GM12878 (cell line): ENCODE data around the gene ZDHHC9. TPM values are rescaled to one million over a fixed set of nuclear protein-coding genes. Genes with fewer than 3 reads are reported as not detected.

ENCODE experiments used
- ATAC-seq: fragments of 200-7000 bp; cut with Tn5 transposase; 3 replicates; pipeline ENCODE4 v1.9.1; 2020; ENCODE audit warnings: mild to moderate bottlenecking, moderate library complexity
- BruUV-seq: library from RNA; stranded (reverse); fragments of 400-500 nt; replicated peaks from 2 replicates; lab custom pipeline; 2021; lab: Mats Ljungman, UMichigan
- CTCF ChIA-PET: fragments of 300-600 bp; sonication (Branson Sonifier 250); formaldehyde crosslinking; extraction: SDS; loops from one replicate; lab custom pipeline; 2021; ENCODE audit warnings: inconsistent platforms; lab: Yijun Ruan, JAX
- POLR2A ChIA-PET: fragments of 350-600 bp; formaldehyde crosslinking; extraction: SDS; loops from one replicate; lab custom pipeline; 2021; ENCODE audit warnings: inconsistent platforms; lab: Charles Lee
- RAD21 ChIA-PET: fragments of 300-600 bp; sonication (Branson Sonifier 250); formaldehyde crosslinking; loops from one replicate; lab custom pipeline; 2023; ENCODE audit warnings: antibody characterized with exemption; ENCODE audit not compliant: unreplicated experiment; lab: Charles Lee
- SMC1A ChIA-PET: fragments of 300-600 bp; sonication (Branson Sonifier 250); formaldehyde crosslinking; loops from one replicate; lab custom pipeline; 2023; ENCODE audit not compliant: unreplicated experiment, uncharacterized antibody; lab: Charles Lee
- DNase-seq: peaks from one replicate; pipeline ENCODE4 v3.0.0-alpha.2; 2011; ENCODE audit warnings: low read depth, low spot score
- FAIRE-seq: peaks from 3 replicates; lab custom pipeline; 2011; peaks lifted over from hg19 to GRCh38; lab: Jason Lieb, UNC
- H2AFZ ChIP-seq: 2 replicates; pipeline ENCODE4 v1.6.0; 2011; ENCODE audit warnings: low read depth, low read length, control low read depth; ENCODE audit not compliant: control insufficient read depth
- H3K27ac ChIP-seq: 2 replicates; pipeline ENCODE4 v1.5.1; 2011; ENCODE audit warnings: control low read depth; ENCODE audit not compliant: control insufficient read depth, insufficient read depth
- H3K27me3 ChIP-seq, 2 experiments: replicated peaks in 1 of 2; 2 replicates each; pipeline versions ENCODE4 v1.6.0 to v1.6.1; 2011; ENCODE audit warnings: low read length in 1 of 2; ENCODE audit not compliant: control insufficient read depth in 2 of 2, insufficient read depth in 2 of 2
- H3K36me3 ChIP-seq, 2 experiments: 2 replicates each; pipeline ENCODE4 v1.5.1; 2011; ENCODE audit warnings: low read length in 1 of 2; ENCODE audit not compliant: control insufficient read depth in 2 of 2, insufficient read depth in 2 of 2
- H3K4me1 ChIP-seq: 2 replicates; pipeline ENCODE4 v1.6.1; 2011; ENCODE audit warnings: mild to moderate bottlenecking, low read length, moderate library complexity, mixed read lengths; ENCODE audit not compliant: control insufficient read depth, insufficient read depth
- H3K4me2 ChIP-seq: 2 replicates; pipeline ENCODE4 v1.6.0; 2011; ENCODE audit warnings: control low read depth; ENCODE audit not compliant: control insufficient read depth, insufficient read depth
- H3K4me3 ChIP-seq: fragments of 200-600 bp; sonication (generic); 2 replicates; pipeline ENCODE4 v1.5.1; 2016
- H3K79me2 ChIP-seq: 2 replicates; pipeline ENCODE4 v1.6.0; 2011; ENCODE audit warnings: low read length; ENCODE audit not compliant: control insufficient read depth, insufficient read depth
- H3K9ac ChIP-seq: 2 replicates; pipeline ENCODE4 v1.8.0; 2011; ENCODE audit warnings: low read length, control low read depth, mixed read lengths; ENCODE audit not compliant: control insufficient read depth, insufficient read depth
- H3K9me3 ChIP-seq: replicated peaks from 3 replicates; pipeline ENCODE4 v1.5.1; 2011; ENCODE audit warnings: mild to moderate bottlenecking, low read length; ENCODE audit not compliant: control insufficient read depth, insufficient read depth
- H4K20me1 ChIP-seq: 2 replicates; pipeline ENCODE4 v1.6.0; 2011; ENCODE audit not compliant: control insufficient read depth, insufficient read depth
- CBX3 ChIP-seq: fragments of 200-600 bp; sonication (generic); IDR thresholded peaks from 2 replicates; pipeline ENCODE4 v1.6.1; 2016; ENCODE audit warnings: low read depth, borderline replicate concordance
- HCFC1 ChIP-seq: fragments of 150-350 bp; IDR thresholded peaks from 2 replicates; pipeline ENCODE4 v1.6.1; 2014; ENCODE audit warnings: low read length
- NFYA ChIP-seq: IDR thresholded peaks from 2 replicates; pipeline ENCODE4 v1.6.1; 2011; ENCODE audit warnings: low read depth, mild to moderate bottlenecking, low read length, improper control_type of control experiment, borderline replicate concordance
- RCOR1 ChIP-seq: conservative IDR thresholded peaks from 2 replicates; pipeline ENCODE4 v1.6.1; 2012; ENCODE audit warnings: low read depth, low read length, improper control_type of control experiment
- SPI1 ChIP-seq: IDR thresholded peaks from 2 replicates; pipeline ENCODE4 v1.6.1; 2011; ENCODE audit warnings: low read depth, mild to moderate bottlenecking, low read length, moderate library complexity, borderline replicate concordance; ENCODE audit not compliant: insufficient read depth
- TBL1XR1 ChIP-seq: IDR thresholded peaks from 2 replicates; pipeline ENCODE4 v1.6.1; 2012; ENCODE audit warnings: low read depth, low read length, improper control_type of control experiment
- ZNF207 ChIP-seq: fragments of 450-650 bp; IDR thresholded peaks from 2 replicates; pipeline ENCODE4 v1.6.1; 2014; ENCODE audit warnings: antibody characterized with exemption, mild to moderate bottlenecking, borderline replicate concordance
- ZNF274 ChIP-seq: IDR thresholded peaks from one replicate; pipeline ENCODE4 v1.8.0; 2011; ENCODE audit not compliant: insufficient read length, insufficient read depth
- ZNF622 ChIP-seq: fragments of 450-650 bp; IDR thresholded peaks from 2 replicates; pipeline ENCODE4 v1.6.1; 2017; ENCODE audit warnings: mild to moderate bottlenecking, inconsistent platforms
- WGBS: methylation state at CpG from one replicate; pipeline ENCODE4 v1.1.6; 2016; ENCODE audit warnings: low lambda C conversion rate; ENCODE audit not compliant: insufficient replicate concordance, insufficient coverage; ENCODE audit errors: missing lambda C conversion rate; 5-methylcytosine and 5-hydroxymethylcytosine counted together
- in situ Hi-C: fragments of 300-500 bp; cut with MboI; formaldehyde crosslinking; loops from 9 replicates; pipeline ENCODE4 v1.14.3; 2018; ENCODE audit warnings: mixed read lengths
- intact Hi-C: fragments of 100-400 bp; cut with micrococcal nuclease; formaldehyde crosslinking; loops from one replicate; pipeline ENCODE4 v1.14.2; 2022; ENCODE audit not compliant: unreplicated experiment
- polyA plus RNA-seq, 11 experiments: library from polyadenylated mRNA; depleted of rRNA in 4 of 11; unstranded in 6 of 11; stranded (reverse) in 5 of 11; fragments of >200 nt; fragmentation: Nextera tagmentation in 4 of 11; fragmentation: Illumina TruSeq in 1 of 11; extraction: Ambion mirVana in 4 of 11; extraction: Trizol in 1 of 11; gene quantifications; 1 replicate in 1 of 11; 2 replicates in 10 of 11; pipeline versions ENCODE4 v1.2.1 to v1.2.3, GENCODE V29; 2011 to 2016; ENCODE audit warnings: inconsistent platforms in 2 of 11, missing spikeins in 2 of 11, low read depth in 1 of 11
- total RNA-seq, 4 experiments: library from RNA; depleted of rRNA in 3 of 4; stranded (reverse); fragments of >200 nt in 3 of 4; fragmentation: Illumina TruSeq in 1 of 4; extraction: Trizol in 1 of 4; gene quantifications; 2 replicates each; pipeline versions ENCODE4 v1.2.1 to v1.2.3, GENCODE V29; 2013 to 2021
- TF ChIP-seq, protein P1 (sequence below): fragments of 450-650 bp; IDR thresholded peaks from 2 replicates; pipeline ENCODE4 v1.6.1; 2014; ENCODE audit warnings: mild to moderate bottlenecking
- TF ChIP-seq, protein P2 (sequence below): IDR thresholded peaks from 2 replicates; pipeline ENCODE4 v1.6.1; 2012; ENCODE audit warnings: improper control_type of control experiment, low read depth, low read length; ENCODE audit not compliant: insufficient replicate concordance
- TF ChIP-seq, protein P3 (sequence below): fragments of 450-650 bp; IDR thresholded peaks from 2 replicates; pipeline ENCODE4 v1.6.1; 2017; ENCODE audit warnings: low read depth, mild to moderate bottlenecking, moderate library complexity

Gene ZDHHC9
- total and polyA plus RNA-seq, 10 of the 15 experiments (the other 5 are each of a cell fraction or from before 2014, with no cell fraction given) = 1.8 to 13.0 (median 5.4) TPM

DNA sequence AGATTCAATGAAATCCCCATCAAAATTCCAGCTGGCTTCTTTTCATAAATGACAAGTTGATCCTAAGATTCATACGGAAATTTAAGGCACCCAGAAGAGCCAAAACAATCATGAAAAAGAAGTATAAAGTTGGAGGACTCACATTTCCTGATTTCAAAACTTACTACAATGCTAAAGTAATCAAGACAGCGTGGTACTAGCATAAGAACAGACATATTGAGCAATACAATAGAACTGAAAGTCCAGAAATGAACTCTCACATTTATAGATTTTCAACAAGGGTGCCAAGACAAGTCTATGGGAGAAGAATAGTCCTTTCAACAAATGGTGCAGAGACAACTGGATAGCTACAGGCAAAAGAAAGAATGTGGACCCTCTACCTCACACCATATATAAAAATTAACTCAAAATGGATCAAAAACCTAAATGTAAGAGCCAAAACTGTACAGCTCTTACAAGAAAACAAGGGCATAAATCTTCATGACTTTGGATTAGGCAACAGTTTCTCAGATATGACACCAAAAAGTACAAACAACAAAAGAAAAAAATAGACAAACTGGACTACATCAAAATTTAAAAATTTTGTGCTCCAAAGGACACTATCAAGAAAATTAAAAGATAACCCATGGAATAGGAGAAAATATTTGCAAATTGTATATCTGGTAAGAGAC, 35.4 kb downstream of the ZDHHC9 start (continued):
- TF ChIP-seq, protein P1, sequence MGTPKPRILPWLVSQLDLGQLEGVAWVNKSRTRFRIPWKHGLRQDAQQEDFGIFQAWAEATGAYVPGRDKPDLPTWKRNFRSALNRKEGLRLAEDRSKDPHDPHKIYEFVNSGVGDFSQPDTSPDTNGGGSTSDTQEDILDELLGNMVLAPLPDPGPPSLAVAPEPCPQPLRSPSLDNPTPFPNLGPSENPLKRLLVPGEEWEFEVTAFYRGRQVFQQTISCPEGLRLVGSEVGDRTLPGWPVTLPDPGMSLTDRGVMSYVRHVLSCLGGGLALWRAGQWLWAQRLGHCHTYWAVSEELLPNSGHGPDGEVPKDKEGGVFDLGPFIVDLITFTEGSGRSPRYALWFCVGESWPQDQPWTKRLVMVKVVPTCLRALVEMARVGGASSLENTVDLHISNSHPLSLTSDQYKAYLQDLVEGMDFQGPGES = no peak
- no peak for TF ChIP-seq HCFC1
- no peak for TF ChIP-seq RCOR1

DNA sequence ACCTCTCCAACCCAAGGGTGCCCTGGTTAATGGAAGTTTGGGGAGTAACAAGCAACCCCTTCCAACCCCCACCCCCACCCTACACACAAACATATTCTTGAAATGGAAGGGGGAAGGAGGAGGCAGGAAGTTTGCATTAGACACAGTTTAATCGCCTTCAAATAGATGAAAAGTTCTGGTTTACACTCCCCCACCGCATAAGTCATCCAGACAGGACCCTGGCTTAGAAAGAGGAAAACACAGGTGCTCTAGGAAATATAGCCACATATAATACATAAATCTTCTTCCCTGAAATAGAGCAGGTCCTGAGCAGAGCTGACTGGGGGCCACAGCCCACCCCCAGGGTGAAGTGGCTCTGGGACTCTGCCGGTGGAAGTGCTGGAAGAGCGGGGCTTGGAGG, 38.9 kb downstream of the ZDHHC9 start:
- POLR2A ChIA-PET = no interaction called here
- Histone ChIP-seq H3K4me2 (no peak overlapping the region), H3K9ac (no peak overlapping the region), H3K4me3 (no peak overlapping the region), H3K36me3 (no peaks in the 10 kb centered on the region; a peak in 1 of 4 replicates), H3K27ac (no peak overlapping the region), H3K27me3 (no peaks in the 10 kb centered on the region), H3K9me3 (no peaks in the 10 kb centered on the region), H2AFZ (no peak overlapping the region), H4K20me1 (no peaks in the 10 kb centered on the region), H3K4me1 (no peaks in the 10 kb centered on the region), H3K79me2 (no peaks in the 10 kb centered on the region)
- in situ Hi-C loops (no loop called here), intact Hi-C loops (no loop called here)
- ATAC-seq (no peak), DNase-seq (no peak), FAIRE-seq (no peak)
- RAD21 ChIA-PET = no interaction called here
- WGBS = 76% methylated on average over 4 of the region's 4 CpGs
- no TSS peak for BruUV-seq
- CTCF ChIA-PET = interaction anchor here (1.9 kb wide), 1 partner anchor 169 kb away, joined by 4 read pairs; no protein-coding TSS in a partner anchor
- SMC1A ChIA-PET = no interaction called here
- no peak for TF ChIP-seq CBX3
- TF ChIP-seq SPI1 = no peak
- TF ChIP-seq, protein P2, sequence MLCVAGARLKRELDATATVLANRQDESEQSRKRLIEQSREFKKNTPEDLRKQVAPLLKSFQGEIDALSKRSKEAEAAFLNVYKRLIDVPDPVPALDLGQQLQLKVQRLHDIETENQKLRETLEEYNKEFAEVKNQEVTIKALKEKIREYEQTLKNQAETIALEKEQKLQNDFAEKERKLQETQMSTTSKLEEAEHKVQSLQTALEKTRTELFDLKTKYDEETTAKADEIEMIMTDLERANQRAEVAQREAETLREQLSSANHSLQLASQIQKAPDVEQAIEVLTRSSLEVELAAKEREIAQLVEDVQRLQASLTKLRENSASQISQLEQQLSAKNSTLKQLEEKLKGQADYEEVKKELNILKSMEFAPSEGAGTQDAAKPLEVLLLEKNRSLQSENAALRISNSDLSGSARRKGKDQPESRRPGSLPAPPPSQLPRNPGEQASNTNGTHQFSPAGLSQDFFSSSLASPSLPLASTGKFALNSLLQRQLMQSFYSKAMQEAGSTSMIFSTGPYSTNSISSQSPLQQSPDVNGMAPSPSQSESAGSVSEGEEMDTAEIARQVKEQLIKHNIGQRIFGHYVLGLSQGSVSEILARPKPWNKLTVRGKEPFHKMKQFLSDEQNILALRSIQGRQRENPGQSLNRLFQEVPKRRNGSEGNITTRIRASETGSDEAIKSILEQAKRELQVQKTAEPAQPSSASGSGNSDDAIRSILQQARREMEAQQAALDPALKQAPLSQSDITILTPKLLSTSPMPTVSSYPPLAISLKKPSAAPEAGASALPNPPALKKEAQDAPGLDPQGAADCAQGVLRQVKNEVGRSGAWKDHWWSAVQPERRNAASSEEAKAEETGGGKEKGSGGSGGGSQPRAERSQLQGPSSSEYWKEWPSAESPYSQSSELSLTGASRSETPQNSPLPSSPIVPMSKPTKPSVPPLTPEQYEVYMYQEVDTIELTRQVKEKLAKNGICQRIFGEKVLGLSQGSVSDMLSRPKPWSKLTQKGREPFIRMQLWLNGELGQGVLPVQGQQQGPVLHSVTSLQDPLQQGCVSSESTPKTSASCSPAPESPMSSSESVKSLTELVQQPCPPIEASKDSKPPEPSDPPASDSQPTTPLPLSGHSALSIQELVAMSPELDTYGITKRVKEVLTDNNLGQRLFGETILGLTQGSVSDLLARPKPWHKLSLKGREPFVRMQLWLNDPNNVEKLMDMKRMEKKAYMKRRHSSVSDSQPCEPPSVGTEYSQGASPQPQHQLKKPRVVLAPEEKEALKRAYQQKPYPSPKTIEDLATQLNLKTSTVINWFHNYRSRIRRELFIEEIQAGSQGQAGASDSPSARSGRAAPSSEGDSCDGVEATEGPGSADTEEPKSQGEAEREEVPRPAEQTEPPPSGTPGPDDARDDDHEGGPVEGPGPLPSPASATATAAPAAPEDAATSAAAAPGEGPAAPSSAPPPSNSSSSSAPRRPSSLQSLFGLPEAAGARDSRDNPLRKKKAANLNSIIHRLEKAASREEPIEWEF = no peak
- no peak for TF ChIP-seq ZNF274
- no peak for TF ChIP-seq ZNF622
- TF ChIP-seq TBL1XR1 = no peak
- no peak for TF ChIP-seq ZNF207
- TF ChIP-seq, protein P3, sequence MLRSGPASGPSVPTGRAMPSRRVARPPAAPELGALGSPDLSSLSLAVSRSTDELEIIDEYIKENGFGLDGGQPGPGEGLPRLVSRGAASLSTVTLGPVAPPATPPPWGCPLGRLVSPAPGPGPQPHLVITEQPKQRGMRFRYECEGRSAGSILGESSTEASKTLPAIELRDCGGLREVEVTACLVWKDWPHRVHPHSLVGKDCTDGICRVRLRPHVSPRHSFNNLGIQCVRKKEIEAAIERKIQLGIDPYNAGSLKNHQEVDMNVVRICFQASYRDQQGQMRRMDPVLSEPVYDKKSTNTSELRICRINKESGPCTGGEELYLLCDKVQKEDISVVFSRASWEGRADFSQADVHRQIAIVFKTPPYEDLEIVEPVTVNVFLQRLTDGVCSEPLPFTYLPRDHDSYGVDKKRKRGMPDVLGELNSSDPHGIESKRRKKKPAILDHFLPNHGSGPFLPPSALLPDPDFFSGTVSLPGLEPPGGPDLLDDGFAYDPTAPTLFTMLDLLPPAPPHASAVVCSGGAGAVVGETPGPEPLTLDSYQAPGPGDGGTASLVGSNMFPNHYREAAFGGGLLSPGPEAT = no peak
- no peak for TF ChIP-seq NFYA
